HG03342 (cell line): ENCODE data around the gene EIF2B1.

Experiments used
- ATAC-seq: cut with Tn5 transposase; IDR thresholded peaks from one replicate; pipeline ENCODE4 v1.9.1; 2021; ENCODE audit warnings: mild to moderate bottlenecking, moderate library complexity; ENCODE audit not compliant: unreplicated experiment

EIF2B1 gene

GRCh38 chr12:123571343-123571813, 62.1 kb downstream of the EIF2B1 start:
- no peak for ATAC-seq
